LNCAP (cell line): Measurements from ENCODE around the gene ARHGDIA.

Experiments used
- CTCF ChIP-seq: fragments of 450-650 bp; IDR thresholded peaks from 2 replicates; pipeline ENCODE4 v1.5.1; 2017; ENCODE audit warnings: mild to moderate bottlenecking

ARHGDIA gene

GRCh38 chr17:81903896-81904599 lies 32.9 kb upstream of the ARHGDIA start:
- TF ChIP-seq CTCF = no peak

GRCh38 chr17:81903415-81903831 lies 32.3 kb upstream of the ARHGDIA start:
- no peak for TF ChIP-seq CTCF

- no peak for TF ChIP-seq CTCF
These were observed 31.7 kb upstream of the ARHGDIA start for GRCh38 chr17:81902653-81903414.

GRCh38 chr17:81902023-81902652 lies 31.0 kb upstream of the ARHGDIA start, which contains the start of gene NPB:
TSS of gene NPB (plus strand) at chr17:81902238. CDS start at chr17:81902278, 40 bp downstream.
- TF ChIP-seq CTCF = no peak

- no peak for TF ChIP-seq CTCF
These were observed 30.3 kb upstream of the ARHGDIA start for GRCh38 chr17:81901167-81902022.

- no peak for TF ChIP-seq CTCF
These were observed 29.2 kb upstream of the ARHGDIA start for GRCh38 chr17:81900181-81900820.
